IMR-90 (cell line): ENCODE measurements around the gene PIWIL4. TPM values are rescaled to one million over a fixed set of nuclear protein-coding genes. Genes with fewer than 3 reads are reported as not detected.
A peak's percentile ranks its signal among the peaks of the same experiment; 100 is the strongest.

Source experiments
- ATAC-seq: fragments of 200-7000 bp; cut with Tn5 transposase; 2 replicates; pipeline ENCODE4 v1.9.1; 2020; ENCODE audit warnings: low read depth, mild to moderate bottlenecking, moderate library complexity
- BruUV-seq: library from RNA; stranded (reverse); fragments of 400-500 nt; replicated peaks from 2 replicates; lab custom pipeline; 2021; lab: Mats Ljungman, UMichigan
- CTCF ChIA-PET: fragments of 300-600 bp; formaldehyde crosslinking; extraction: SDS; loops from one replicate; lab custom pipeline; 2021; ENCODE audit warnings: antibody characterized with exemption; lab: Yijun Ruan, JAX
- POLR2A ChIA-PET: fragments of 300-600 bp; sonication (Branson Sonifier 250); formaldehyde crosslinking; loops from one replicate; lab custom pipeline; 2022; ENCODE audit warnings: antibody characterized with exemption; ENCODE audit not compliant: unreplicated experiment; lab: Charles Lee
- DNase-seq: peaks from one replicate; pipeline ENCODE4 v3.0.0; 2013
- H2AFZ ChIP-seq: replicated peaks from 2 replicates; pipeline ENCODE3; 2013; ENCODE audit warnings: low read length, mild to moderate bottlenecking; ENCODE audit not compliant: poor library complexity
- H2AK5ac ChIP-seq: 2 replicates; pipeline ENCODE4 v1.6.1; 2013; ENCODE audit warnings: low read depth, low read length, inconsistent platforms
- H2AK9ac ChIP-seq: replicated peaks from 2 replicates; pipeline ENCODE3; 2013; ENCODE audit warnings: mild to moderate bottlenecking, low read depth, low read length, moderate library complexity; ENCODE audit not compliant: poor library complexity
- H2BK120ac ChIP-seq: 2 replicates; pipeline ENCODE4 v1.6.1; 2013; ENCODE audit warnings: low read depth, low read length, inconsistent platforms
- H2BK15ac ChIP-seq: 3 replicates; pipeline ENCODE4 v1.6.1; 2013; ENCODE audit warnings: low read depth, low read length, inconsistent platforms
- H2BK20ac ChIP-seq: 2 replicates; pipeline ENCODE4 v1.6.1; 2013; ENCODE audit warnings: low read depth, mild to moderate bottlenecking, inconsistent platforms, low read length, moderate library complexity
- H2BK5ac ChIP-seq: 2 replicates; pipeline ENCODE4 v1.6.1; 2013; ENCODE audit warnings: mild to moderate bottlenecking, low read depth, low read length, inconsistent platforms; ENCODE audit not compliant: poor library complexity, severe bottlenecking
- H3K14ac ChIP-seq: replicated peaks from 2 replicates; pipeline ENCODE4 v1.6.1; 2013; ENCODE audit warnings: low read depth, low read length, inconsistent platforms
- H3K18ac ChIP-seq: 2 replicates; pipeline ENCODE4 v1.6.1; 2013; ENCODE audit warnings: low read depth, low read length, control low read depth
- H3K23ac ChIP-seq: 2 replicates; pipeline ENCODE4 v1.6.1; 2013; ENCODE audit warnings: low read depth, low read length, inconsistent platforms
- H3K27ac ChIP-seq: 2 replicates; pipeline ENCODE4 v1.5.1; 2013; ENCODE audit warnings: mild to moderate bottlenecking, control low read depth, low read length; ENCODE audit not compliant: insufficient read depth
- H3K27me3 ChIP-seq: 2 replicates; pipeline ENCODE4 v1.6.1; 2013; ENCODE audit warnings: low read length; ENCODE audit not compliant: control insufficient read depth, insufficient read depth
- H3K36me3 ChIP-seq: 2 replicates; pipeline ENCODE4 v1.6.1; 2013; ENCODE audit warnings: low read length, mixed read lengths; ENCODE audit not compliant: control insufficient read depth, insufficient read depth
- H3K4ac ChIP-seq: 2 replicates; pipeline ENCODE4 v1.6.1; 2013; ENCODE audit warnings: low read depth, low read length, inconsistent platforms
- H3K4me1 ChIP-seq: 2 replicates; pipeline ENCODE4 v1.6.1; 2013; ENCODE audit warnings: low read length, mixed read lengths; ENCODE audit not compliant: control insufficient read depth, insufficient read depth
- H3K4me2 ChIP-seq: 2 replicates; pipeline ENCODE4 v1.6.1; 2013; ENCODE audit warnings: low read depth, mild to moderate bottlenecking, control low read depth, low read length, moderate library complexity
- H3K4me3 ChIP-seq: 2 replicates; pipeline ENCODE4 v1.5.1; 2013; ENCODE audit warnings: low read depth, mild to moderate bottlenecking, control low read depth, low read length, moderate library complexity; ENCODE audit not compliant: insufficient read depth
- H3K56ac ChIP-seq: 2 replicates; pipeline ENCODE4 v1.6.1; 2013; ENCODE audit warnings: low read length, inconsistent platforms; ENCODE audit not compliant: insufficient read depth; ENCODE audit errors: extremely low read depth
- H3K79me1 ChIP-seq, 2 experiments: 2 replicates each; pipeline ENCODE4 v1.6.1; 2013; ENCODE audit warnings: low read length in 2 of 2, inconsistent platforms in 1 of 2, low read depth in 1 of 2
- H3K9ac ChIP-seq: 2 replicates; pipeline ENCODE4 v1.6.1; 2013; ENCODE audit warnings: low read depth, low read length, control low read depth
- H3K9me1 ChIP-seq: 2 replicates; pipeline ENCODE4 v1.6.1; 2013; ENCODE audit warnings: low read length, inconsistent platforms; ENCODE audit not compliant: insufficient read depth
- H3K9me3 ChIP-seq: 2 replicates; pipeline ENCODE4 v1.6.1; 2013; ENCODE audit warnings: low read length; ENCODE audit not compliant: control insufficient read depth, insufficient read depth
- H4K20me1 ChIP-seq: 2 replicates; pipeline ENCODE4 v1.6.1; 2013; ENCODE audit warnings: low read length, inconsistent platforms; ENCODE audit not compliant: insufficient read depth
- H4K5ac ChIP-seq: 2 replicates; pipeline ENCODE4 v1.6.1; 2013; ENCODE audit warnings: mild to moderate bottlenecking, low read depth, low read length, control low read depth
- H4K8ac ChIP-seq, 2 experiments: 2 replicates each; pipeline ENCODE4 v1.6.1; 2013; ENCODE audit warnings: low read depth in 2 of 2, low read length in 2 of 2, control low read depth in 1 of 2, inconsistent platforms in 1 of 2
- H4K91ac ChIP-seq: 2 replicates; pipeline ENCODE4 v1.6.1; 2013; ENCODE audit warnings: low read depth, low read length, inconsistent platforms; ENCODE audit not compliant: insufficient read depth
- BHLHE40 ChIP-seq: fragments of 150-350 bp; IDR thresholded peaks from 2 replicates; pipeline ENCODE4 v1.6.1; 2016; ENCODE audit warnings: mild to moderate bottlenecking, low read depth, low read length
- CEBPB ChIP-seq: IDR thresholded peaks from 2 replicates; pipeline ENCODE4 v1.6.1; 2012; ENCODE audit warnings: low read depth, low read length, improper control_type of control experiment
- CHD1 ChIP-seq: IDR thresholded peaks from 2 replicates; pipeline ENCODE4 v1.6.1; 2012; ENCODE audit warnings: low read depth, low read length, improper control_type of control experiment
- ELK1 ChIP-seq: fragments of 150-350 bp; IDR thresholded peaks from 2 replicates; pipeline ENCODE4 v1.6.1; 2016; ENCODE audit warnings: low read depth, mild to moderate bottlenecking, low read length, moderate library complexity, borderline replicate concordance
- MAFK ChIP-seq: IDR thresholded peaks from 2 replicates; pipeline ENCODE4 v1.6.1; 2012; ENCODE audit warnings: low read depth, low read length, improper control_type of control experiment
- MXI1 ChIP-seq: IDR thresholded peaks from 2 replicates; pipeline ENCODE4 v1.6.1; 2012; ENCODE audit warnings: low read depth, mild to moderate bottlenecking, low read length, moderate library complexity, borderline replicate concordance
- NFE2L2 ChIP-seq: fragments of 150-350 bp; IDR thresholded peaks from 2 replicates; pipeline ENCODE4 v1.6.1; 2016; ENCODE audit warnings: low read depth, mild to moderate bottlenecking, low read length
- POLR2A ChIP-seq: IDR thresholded peaks from 2 replicates; pipeline ENCODE4 v1.6.1; 2012; ENCODE audit warnings: mild to moderate bottlenecking, low read depth, low read length
- RAD21 ChIP-seq: IDR thresholded peaks from 2 replicates; pipeline ENCODE4 v1.6.1; 2012; ENCODE audit warnings: low read length, improper control_type of control experiment
- RCOR1 ChIP-seq: IDR thresholded peaks from 2 replicates; pipeline ENCODE4 v1.6.1; 2012; ENCODE audit warnings: mild to moderate bottlenecking, low read length, improper control_type of control experiment; ENCODE audit not compliant: insufficient replicate concordance
- RFX5 ChIP-seq: IDR thresholded peaks from 2 replicates; pipeline ENCODE4 v1.8.0; 2012; ENCODE audit warnings: low read depth, mild to moderate bottlenecking, low read length, moderate library complexity
- SMC3 ChIP-seq: fragments of 150-350 bp; IDR thresholded peaks from 2 replicates; pipeline ENCODE4 v1.6.1; 2016; ENCODE audit warnings: low read depth, mild to moderate bottlenecking, antibody characterized with exemption, low read length, moderate library complexity
- USF2 ChIP-seq: fragments of 150-350 bp; IDR thresholded peaks from 2 replicates; pipeline ENCODE4 v1.6.1; 2017; ENCODE audit warnings: mild to moderate bottlenecking, antibody characterized with exemption, low read length, low read depth
- dilution Hi-C: fragments of 300-500 bp; cut with HindIII; formaldehyde crosslinking; loops from one replicate; pipeline ENCODE4 v1.14.3; 2018; ENCODE audit warnings: low sequenced_read_pairs; ENCODE audit not compliant: unreplicated experiment
- in situ Hi-C: fragments of 300-500 bp; cut with MboI; formaldehyde crosslinking; loops from 3 replicates; pipeline ENCODE4 v1.14.3; 2019; ENCODE audit warnings: low sequenced_read_pairs, inconsistent platforms, mixed read lengths
- intact Hi-C: fragments of 100-400 bp; cut with micrococcal nuclease; formaldehyde crosslinking; loops from 2 replicates; pipeline ENCODE4 v1.10.0; 2022
- polyA plus RNA-seq, 3 experiments: library from polyadenylated mRNA; depleted of rRNA; stranded (reverse); fragments of >200 nt; gene quantifications; 2 replicates each; pipeline ENCODE4 v1.2.3, GENCODE V29; 2012; ENCODE audit warnings: low replicate concordance in 1 of 3
- total RNA-seq: library from RNA; depleted of rRNA; stranded (reverse); fragments of >200 nt; gene quantifications from 2 replicates; pipeline ENCODE4 v1.2.3, GENCODE V29; 2012

The PIWIL4 gene
- total and polyA plus RNA-seq, 2 of the 4 experiments (the other 2 are of a cell fraction), result 0.72 to 1.3 TPM

GRCh38 chr11:94557421-94557820 lies 9.7 kb upstream of the PIWIL4 start:
- no peaks in the 10 kb centered on the region for H3K9me3 ChIP-seq
- no peaks in the 10 kb centered on the region for H4K20me1 ChIP-seq
- H3K4me3 ChIP-seq, result no peak overlapping the region
- peaks cover 7% of the 10 kb centered on the region for H3K4me1 ChIP-seq
- intact Hi-C loops, result no loop called here
- TF ChIP-seq MXI1, result no peak
- TF ChIP-seq CHD1, result no peak
- TF ChIP-seq NFE2L2, result no peak
- no peak for TF ChIP-seq RFX5
- no peak for TF ChIP-seq POLR2A
- TF ChIP-seq USF2, result no peak
- TF ChIP-seq SMC3, result no peak
- no peak for TF ChIP-seq ELK1
- TF ChIP-seq RAD21, result no peak
- TF ChIP-seq RCOR1, result no peak
- TF ChIP-seq MAFK, result no peak
- TF ChIP-seq BHLHE40, result no peak
- TF ChIP-seq CEBPB, result no peak
- dilution Hi-C loops, result no loop called here
- in situ Hi-C loops, result no loop called here
- no peak overlapping the region for H3K4me2 ChIP-seq
- H3K23ac ChIP-seq, result no peak overlapping the region
- no peak overlapping the region for H4K91ac ChIP-seq
- no peak overlapping the region for H3K18ac ChIP-seq
- no peak overlapping the region for H3K56ac ChIP-seq
- no peak overlapping the region for H3K9ac ChIP-seq
- no peak overlapping the region for H2BK20ac ChIP-seq
- DNase-seq (peak; percentile 58), ATAC-seq (peak; percentile 68)
- H4K5ac ChIP-seq, result no peak overlapping the region
- POLR2A ChIA-PET, result no interaction called here
- no peaks in the 10 kb centered on the region for H3K36me3 ChIP-seq
- H2BK5ac ChIP-seq, result peak overlapping the region; percentile 69
- no peak overlapping the region for H4K8ac ChIP-seq
- H2AK5ac ChIP-seq, result no peak overlapping the region
- 0 out of 4 replicates have a peak, but pooled peaks cover 2 to 9% of the 10 kb centered on the region in 2 experiments for H3K79me1 ChIP-seq
- no TSS peak for BruUV-seq
- no peak overlapping the region for H2AK9ac ChIP-seq
- H3K27me3 ChIP-seq, result no peaks in the 10 kb centered on the region
- H2BK120ac ChIP-seq, result no peak overlapping the region
- H2BK15ac ChIP-seq, result no peak overlapping the region
- no peak overlapping the region for H3K14ac ChIP-seq
- H3K27ac ChIP-seq, result no peak overlapping the region
- CTCF ChIA-PET, result no interaction called here
- H3K9me1 ChIP-seq, result peaks cover 3% of the 10 kb centered on the region; the same call in 1 of the 2 replicates
- H3K4ac ChIP-seq, result no peak overlapping the region
- H2AFZ ChIP-seq, result no peak overlapping the region
